Tibial nerve (tissue), 4 donors: ENCODE measurements around the gene CBX6. TPM values are rescaled to one million over a fixed set of nuclear protein-coding genes. Genes with fewer than 3 reads are reported as not detected.

Experiments used
- DNase-seq, 2 donors: peaks; one replicate each; pipeline ENCODE4 v3.0.0-alpha.2; 2019; ENCODE audit warnings: low spot score in 2 of 2
- H3K27ac ChIP-seq, 4 donors: fragments of 200-600 bp; sonication (generic) in 3 of 4; one replicate each; pipeline ENCODE4 v1.5.1; 2017 to 2019; ENCODE audit warnings: mild to moderate bottlenecking in 1 of 4
- H3K27me3 ChIP-seq, 2 donors: fragments of 200-600 bp; sonication (generic) in 1 of 2; one replicate each; pipeline versions ENCODE4 v1.5.1 to v1.6.0; 2017 to 2019
- H3K36me3 ChIP-seq, 3 donors: fragments of 200-600 bp; sonication (generic); one replicate each; pipeline ENCODE4 v1.5.1; 2018 to 2019
- H3K4me1 ChIP-seq, 4 donors: fragments of 200-600 bp; sonication (generic) in 3 of 4; one replicate each; pipeline ENCODE4 v1.5.1; 2017 to 2019
- H3K4me3 ChIP-seq, 4 donors: fragments of 200-600 bp; sonication (generic) in 3 of 4; one replicate each; pipeline ENCODE4 v1.5.1; 2017 to 2019; ENCODE audit warnings: mild to moderate bottlenecking in 1 of 4, moderate library complexity in 1 of 4
- H3K9me3 ChIP-seq, 4 donors: fragments of 200-600 bp; sonication (generic) in 3 of 4; one replicate each; pipeline ENCODE4 v1.5.1; 2017 to 2019
- CTCF ChIP-seq, 5 experiments: fragments of 200-600 bp in 3 of 5; fragments of 450-650 bp in 2 of 5; sonication (generic) in 3 of 5; IDR thresholded peaks; one replicate each; pipeline ENCODE4 v1.5.1; 2016 to 2019; ENCODE audit warnings: antibody characterized with exemption in 5 of 5, mild to moderate bottlenecking in 3 of 5, moderate library complexity in 2 of 5
- EP300 ChIP-seq, 2 donors: sonication (generic); formaldehyde crosslinking; IDR thresholded peaks; one replicate each; pipeline ENCODE4 v1.6.1; 2017; ENCODE audit warnings: antibody characterized with exemption in 2 of 2, mild to moderate bottlenecking in 1 of 2
- POLR2A ChIP-seq, 2 donors: fragments of 450-650 bp; IDR thresholded peaks; one replicate each; pipeline ENCODE4 v1.6.1; 2017; ENCODE audit warnings: antibody characterized with exemption in 2 of 2, mild to moderate bottlenecking in 2 of 2, moderate library complexity in 2 of 2
- WGBS, 2 donors: methylation state at CpG; one replicate each; pipeline ENCODE4 v1.1.5; 2018; 5-methylcytosine and 5-hydroxymethylcytosine counted together
- total RNA-seq, 4 donors: library from RNA; depleted of rRNA; stranded (reverse); fragments of >200 nt; gene quantifications; one replicate each; pipeline ENCODE4 v1.1.0, GENCODE V29; 2016

CBX6 gene
- total RNA-seq, 4 donors from 2014 or later = 50.0 to 78.0 (median 56.8) TPM

GRCh38 chr22:38846412-38846811 is 25.6 kb downstream of the CBX6 start:
- TF ChIP-seq EP300 (IDR thresholded peaks at IDR 0.05) (no peak), CTCF (IDR thresholded peaks at IDR 0.05) (no peak), POLR2A (IDR thresholded peaks at IDR 0.05) (no peak)
- H3K36me3 ChIP-seq = no peaks in the 10 kb centered on the region
- DNase-seq = no peak
- 70 to 73% methylated on average over 1 of the region's 1 CpG for WGBS, 2 donors
- H3K27me3 ChIP-seq = peaks cover 0 to 46% of the 10 kb centered on the region in 2 donors
- no peak overlapping the region for H3K4me3 ChIP-seq
- H3K27ac ChIP-seq = no peak overlapping the region
- H3K9me3 ChIP-seq = no peaks in the 10 kb centered on the region
- H3K4me1 ChIP-seq = peaks cover 0 to 18% (median 3%) of the 10 kb centered on the region in 4 donors

DNA sequence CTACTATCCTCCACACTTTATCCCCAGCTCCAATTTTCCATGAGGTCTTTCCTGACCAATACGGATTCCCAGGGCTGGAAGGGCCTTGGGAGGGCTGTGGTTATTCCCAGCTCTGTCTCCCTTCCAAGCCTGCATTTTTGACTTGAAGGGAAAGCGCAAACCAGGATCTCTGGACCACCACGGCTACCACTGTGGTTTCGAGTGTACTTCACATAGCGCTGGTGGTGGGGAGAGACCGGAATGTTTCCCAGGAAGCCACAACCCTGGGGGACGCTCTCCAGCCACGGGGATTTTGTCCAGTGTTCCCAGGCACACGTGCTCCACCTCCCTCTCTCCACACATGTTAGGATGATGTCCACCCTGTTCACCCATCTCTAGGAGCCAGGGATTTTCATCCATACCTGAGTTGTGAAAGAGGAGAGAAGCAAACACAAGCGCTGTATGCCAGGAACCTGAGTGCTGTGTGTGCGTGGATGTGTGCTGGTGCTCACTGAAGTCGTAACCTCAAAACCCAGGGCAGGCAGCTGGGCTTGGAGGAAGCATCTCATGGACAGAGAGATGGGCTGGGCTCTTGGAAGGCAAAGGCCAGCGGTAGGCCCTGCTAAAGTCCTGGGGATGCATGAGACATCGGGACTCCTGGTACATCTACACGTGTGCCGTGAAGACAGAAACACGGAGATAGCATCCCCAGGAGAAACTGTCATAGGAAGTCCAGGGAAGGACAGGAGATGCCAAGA is 26.8 kb downstream of the CBX6 start:
- H3K4me3 ChIP-seq = no peak overlapping the region
- H3K4me1 ChIP-seq = peaks cover 0 to 18% (median 3%) of the 10 kb centered on the region in 4 donors
- H3K27me3 ChIP-seq = peaks cover 0 to 56% of the 10 kb centered on the region in 2 donors
- H3K9me3 ChIP-seq = no peaks in the 10 kb centered on the region
- H3K27ac ChIP-seq = no peak overlapping the region
- TF ChIP-seq POLR2A (IDR thresholded peaks at IDR 0.05) (no peak), CTCF (IDR thresholded peaks at IDR 0.05) (no peak), EP300 (IDR thresholded peaks at IDR 0.05) (no peak)
- H3K36me3 ChIP-seq = no peaks in the 10 kb centered on the region
- no peak for DNase-seq
- 52 to 63% methylated on average over 17 of the region's 17 CpGs for WGBS, 2 donors

GRCh38 chr22:38844315-38845003 is 27.6 kb downstream of the CBX6 start:
- H3K4me3 ChIP-seq = peak overlapping the region in 3 of 4 donors; percentile 9 to 60 (median 10)
- peaks cover 0 to 49% of the 10 kb centered on the region in 2 donors for H3K27me3 ChIP-seq
- DNase-seq = no peak
- H3K9me3 ChIP-seq = no peaks in the 10 kb centered on the region
- H3K36me3 ChIP-seq = no peaks in the 10 kb centered on the region
- H3K4me1 ChIP-seq = peaks cover 0 to 18% (median 3%) of the 10 kb centered on the region in 4 donors
- TF ChIP-seq CTCF (IDR thresholded peaks at IDR 0.05) (no peak), EP300 (IDR thresholded peaks at IDR 0.05) (no peak), POLR2A (IDR thresholded peaks at IDR 0.05) (no peak)
- H3K27ac ChIP-seq = peak overlapping the region in 2 of 4 donors; percentile 42 to 69
- 17 to 21% methylated on average over 16 to 22 of the region's 22 CpGs for WGBS, 2 donors

DNA sequence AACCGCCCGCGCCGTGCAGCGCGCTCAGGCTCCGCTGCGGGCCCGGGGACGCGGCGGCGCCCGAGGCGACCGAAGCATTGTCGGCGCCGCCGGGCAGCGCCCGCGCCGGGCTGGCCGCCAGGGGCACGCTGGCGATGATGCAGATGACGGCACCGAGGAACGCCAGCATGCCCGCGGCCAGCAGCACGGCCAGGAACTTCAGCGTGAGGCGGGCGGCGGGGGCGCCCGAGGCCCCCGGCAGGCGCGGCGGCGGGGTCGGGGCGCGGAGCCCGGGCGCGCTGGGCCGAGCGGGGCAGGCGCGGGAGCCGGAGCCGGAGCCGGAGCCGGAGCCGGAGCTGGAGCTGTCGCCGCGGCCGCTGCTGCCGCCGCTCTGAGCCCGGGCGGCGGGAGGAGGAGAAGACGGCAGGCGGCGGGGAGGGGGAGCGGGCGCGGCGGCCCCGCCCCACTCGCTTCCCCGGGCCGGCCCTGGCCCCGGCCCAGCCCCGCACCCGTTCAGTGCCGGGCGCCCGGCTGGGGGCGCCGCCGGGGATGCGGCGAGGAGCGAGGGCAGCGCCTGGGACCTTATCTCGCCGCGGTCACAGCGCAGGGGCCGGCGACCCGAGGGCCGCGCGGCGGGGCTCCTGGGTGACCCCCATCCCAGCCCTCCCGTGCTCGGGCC is 28.2 kb downstream of the CBX6 start, which contains the start of gene NPTXR:
NPTXR (minus strand) TSS at position 372 of the 658 bp plus-strand sequence.
- TF ChIP-seq POLR2A (IDR thresholded peaks at IDR 0.05) (peak in 1 of 2 donors; percentile 41), EP300 (IDR thresholded peaks at IDR 0.05) (peak in 1 of 2 donors; percentile 27), CTCF (IDR thresholded peaks at IDR 0.05) (no peak)
- no peak for DNase-seq
- Histone ChIP-seq H3K27ac (peak within 1 kb of the TSS in 3 of 4 donors; percentile 42 to 69 (median 53)), H3K9me3 (no peaks in the 10 kb centered on the region), H3K27me3 (peaks cover 0 to 47% of the 10 kb centered on the region in 2 donors), H3K36me3 (no peaks in the 10 kb centered on the region), H3K4me1 (peaks cover 0 to 18% (median 3%) of the 10 kb centered on the region in 4 donors), H3K4me3 (peak within 1 kb of the TSS in 3 of 4 donors; percentile 42 to 60 (median 51))
- WGBS, 2 donors = 0% methylated on average over 13 of the region's 105 CpGs; no CpG with 5 or more reads in 1 of the 2 donors
